Measurements from ENCODE around the gene CORO6.

CORO6 gene

GRCh38 chr17:29633886-29634285 is 11.2 kb upstream of the CORO6 start:
- peaks cover 24 to 42% (median 37%) of the 10 kb centered on the region in 3 donors for H3K36me3 ChIP-seq
- H3K4me3 ChIP-seq, result no peak overlapping the region
- TF ChIP-seq CTCF (IDR thresholded peaks at IDR 0.05), result no peak
- intact Hi-C loops (cut with DNase I; ENCODE audit: low total_unique reads), result loop anchor here (2.0 kb wide), 1 partner anchor 49 kb away; no protein-coding TSS in a partner anchor
- peaks cover 0 to 5% (median 2%) of the 10 kb centered on the region in 4 donors for H3K4me1 ChIP-seq
- no peak for DNase-seq
- H3K27ac ChIP-seq, result no peak overlapping the region
- no peaks in the 10 kb centered on the region for H3K9me3 ChIP-seq
- no peaks in the 10 kb centered on the region for H3K27me3 ChIP-seq

DNA sequence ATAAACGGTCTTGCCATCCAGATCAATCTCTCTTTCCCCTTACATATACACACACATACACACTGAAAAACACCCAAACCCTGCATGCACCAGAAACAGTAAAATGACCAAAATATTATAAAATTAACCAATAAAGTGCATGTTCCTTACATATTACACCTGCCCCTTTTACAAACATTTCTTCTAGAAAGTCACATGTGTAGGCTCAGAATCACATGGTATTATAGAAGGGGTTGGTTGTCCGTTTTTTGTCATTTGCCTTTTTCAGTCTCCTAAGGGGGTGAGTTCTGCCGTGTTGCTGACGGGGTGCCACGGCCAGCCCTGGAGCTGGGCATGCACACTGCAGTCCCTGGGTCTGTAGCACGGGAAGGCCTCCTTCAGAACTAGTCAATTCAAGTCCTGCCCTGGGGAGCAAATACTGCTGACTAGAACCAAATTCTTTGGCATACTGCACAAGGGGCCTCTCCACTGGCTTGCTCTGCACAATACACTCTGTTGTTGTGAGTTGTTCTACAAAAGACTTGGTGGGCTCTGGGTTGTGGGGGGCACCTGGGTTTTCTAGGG is 8.0 kb upstream of the CORO6 start:
- H3K4me3 ChIP-seq, result no peak overlapping the region
- no peak overlapping the region for H3K27ac ChIP-seq
- no peaks in the 10 kb centered on the region for H3K27me3 ChIP-seq
- TF ChIP-seq CTCF (IDR thresholded peaks at IDR 0.05), result no peak
- DNase-seq, result no peak
- H3K36me3 ChIP-seq, result peaks cover 15 to 33% (median 32%) of the 10 kb centered on the region in 3 donors
- H3K4me1 ChIP-seq, result no peaks in the 10 kb centered on the region
- intact Hi-C loops (cut with DNase I; ENCODE audit: low total_unique reads), result no loop called here
- no peaks in the 10 kb centered on the region for H3K9me3 ChIP-seq

- Histone ChIP-seq H3K4me3 (no peak overlapping the region), H3K27ac (no peak overlapping the region), H3K36me3 (peaks cover 15 to 30% (median 26%) of the 10 kb centered on the region in 3 donors), H3K27me3 (no peaks in the 10 kb centered on the region), H3K4me1 (peaks cover 0 to 6% (median 0%) of the 10 kb centered on the region in 4 donors), H3K9me3 (no peaks in the 10 kb centered on the region)
- intact Hi-C loops (cut with DNase I; ENCODE audit: low total_unique reads), result no loop called here
- no peak for DNase-seq
- TF ChIP-seq CTCF (IDR thresholded peaks at IDR 0.05), result no peak
Observed at GRCh38 chr17:29629839-29630238, 7.1 kb upstream of the CORO6 start.

DNA sequence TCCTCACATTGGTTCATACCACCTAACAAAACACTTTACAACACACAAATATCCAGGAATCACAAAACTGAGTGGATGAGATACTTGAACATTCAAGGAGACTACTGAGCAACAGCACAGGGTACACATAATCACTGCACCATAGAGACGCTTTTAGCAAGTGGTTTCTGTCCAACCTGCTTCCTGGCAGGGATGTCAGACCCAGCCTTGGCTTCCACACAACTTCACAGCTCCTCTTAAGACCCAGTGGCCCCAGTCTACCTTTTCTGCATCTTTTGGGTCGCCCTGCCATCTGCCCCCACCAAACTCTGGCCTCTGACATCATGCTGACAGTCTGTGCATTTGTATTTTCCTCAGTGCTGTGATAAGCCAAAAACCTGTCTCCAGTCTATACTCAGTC is 5.9 kb upstream of the CORO6 start:
- H3K36me3 ChIP-seq, result peaks cover 15 to 23% (median 21%) of the 10 kb centered on the region in 3 donors
- no peak overlapping the region for H3K27ac ChIP-seq
- no peak for TF ChIP-seq CTCF (IDR thresholded peaks at IDR 0.05)
- intact Hi-C loops (cut with DNase I; ENCODE audit: low total_unique reads), result no loop called here
- peaks cover 0 to 6% (median 0%) of the 10 kb centered on the region in 4 donors for H3K4me1 ChIP-seq
- no peaks in the 10 kb centered on the region for H3K27me3 ChIP-seq
- no peaks in the 10 kb centered on the region for H3K9me3 ChIP-seq
- no peak for DNase-seq
- H3K4me3 ChIP-seq, result no peak overlapping the region

- peaks cover 0 to 11% (median 3%) of the 10 kb centered on the region in 4 donors for H3K4me1 ChIP-seq
- no peak for DNase-seq
- H3K36me3 ChIP-seq, result peaks cover 15 to 23% (median 21%) of the 10 kb centered on the region in 3 donors
- intact Hi-C loops (cut with DNase I; ENCODE audit: low total_unique reads), result no loop called here
- no peaks in the 10 kb centered on the region for H3K27me3 ChIP-seq
- H3K4me3 ChIP-seq, result no peak overlapping the region
- TF ChIP-seq CTCF (IDR thresholded peaks at IDR 0.05), result no peak
- no peaks in the 10 kb centered on the region for H3K9me3 ChIP-seq
- H3K27ac ChIP-seq, result no peak overlapping the region
Observed at GRCh38 chr17:29627951-29628350, 5.2 kb upstream of the CORO6 start.
